Activated T-helper 2 cell treated with anti-CD3 and anti-CD28 coated beads, Interferon-gamma antibody, Interleukin-2, Interleukin-4, amounts not matched to agents 10 μg/mL and 5 μg/mL and 100 μg/mL, durations not matched to agents 14 hours and 24 hours and 36 hours (primary cell): ENCODE measurements around the gene NCOA1. TPM values are rescaled to one million over a fixed set of nuclear protein-coding genes. Genes with fewer than 3 reads are reported as not detected.
"Not testable (repeated sequence)": the region's sequence is repeated elsewhere in the genome, so short reads cannot be mapped to it uniquely, and the experiment has no call there.

Source experiments
- DNase-seq: peaks from one replicate; pipeline ENCODE4 v3.0.0; 2021; ENCODE audit warnings: low spot score
- H3K27ac Mint-ChIP-seq: one replicate; pipeline ENCODE4 v1.8.0; 2021; ENCODE audit warnings: mixed read lengths
- H3K27me3 Mint-ChIP-seq: one replicate; pipeline ENCODE4 v1.8.0; 2021; ENCODE audit warnings: low read depth, mixed read lengths
- H3K36me3 Mint-ChIP-seq: one replicate; pipeline ENCODE4 v1.8.0; 2021; ENCODE audit warnings: low read depth, mixed read lengths
- H3K4me1 Mint-ChIP-seq: one replicate; pipeline ENCODE4 v1.8.0; 2021; ENCODE audit warnings: low read depth, mixed read lengths
- H3K4me3 Mint-ChIP-seq: one replicate; pipeline ENCODE4 v1.8.0; 2021; ENCODE audit warnings: low read depth, mild to moderate bottlenecking, moderate library complexity, mixed read lengths
- H3K9me3 Mint-ChIP-seq: one replicate; pipeline ENCODE4 v1.8.0; 2021; ENCODE audit warnings: mixed read lengths
- intact Hi-C: fragments of 100-400 bp; cut with micrococcal nuclease; formaldehyde crosslinking; loops from one replicate; pipeline ENCODE4 v1.15.1; 2023
- total RNA-seq: library from RNA; stranded (reverse); gene quantifications from 2 replicates; pipeline ENCODE4 v1.2.3, GENCODE V29; 2022

The NCOA1 gene
- total RNA-seq, 1 donor from 2014 or later = 28.3 TPM

DNA sequence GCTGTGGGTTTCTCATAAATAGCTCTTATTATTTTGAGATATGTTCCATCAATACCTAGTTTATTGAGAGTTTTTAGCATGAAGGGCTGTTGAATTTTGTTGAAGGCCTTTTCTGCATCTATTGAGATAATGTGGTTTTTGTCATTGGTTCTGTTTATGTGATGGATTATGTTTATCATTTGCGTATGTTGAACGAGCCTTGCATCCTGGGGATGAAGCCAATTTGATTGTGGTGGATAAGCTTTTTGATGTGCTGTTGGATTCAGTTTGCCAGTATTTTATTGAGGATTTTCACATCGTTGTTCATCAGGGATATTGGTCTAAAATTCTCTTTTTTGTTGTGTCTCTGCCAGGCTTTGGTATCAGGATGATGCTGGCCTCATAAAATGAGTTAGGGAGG lies 42.5 kb downstream of the NCOA1 start:
- H3K27me3 Mint-ChIP-seq, H3K27ac Mint-ChIP-seq, DNase-seq, intact Hi-C loops, H3K4me1 Mint-ChIP-seq, H3K4me3 Mint-ChIP-seq: not testable (repeated sequence)
- peaks cover 57% of the 10 kb centered on the region for H3K9me3 Mint-ChIP-seq
- H3K36me3 Mint-ChIP-seq = peaks cover 35% of the 10 kb centered on the region

- Mint-ChIP-seq H3K9me3 (peaks cover 50% of the 10 kb centered on the region), H3K4me3 (no peak overlapping the region), H3K4me1 (peaks cover 4% of the 10 kb centered on the region), H3K36me3 (peaks cover 23% of the 10 kb centered on the region), H3K27me3 (no peaks in the 10 kb centered on the region), H3K27ac (no peak overlapping the region)
- DNase-seq = no peak
- intact Hi-C loops = no loop called here
These were observed 47.7 kb downstream of the NCOA1 start for GRCh38 chr2:24538720-24539119.

DNA sequence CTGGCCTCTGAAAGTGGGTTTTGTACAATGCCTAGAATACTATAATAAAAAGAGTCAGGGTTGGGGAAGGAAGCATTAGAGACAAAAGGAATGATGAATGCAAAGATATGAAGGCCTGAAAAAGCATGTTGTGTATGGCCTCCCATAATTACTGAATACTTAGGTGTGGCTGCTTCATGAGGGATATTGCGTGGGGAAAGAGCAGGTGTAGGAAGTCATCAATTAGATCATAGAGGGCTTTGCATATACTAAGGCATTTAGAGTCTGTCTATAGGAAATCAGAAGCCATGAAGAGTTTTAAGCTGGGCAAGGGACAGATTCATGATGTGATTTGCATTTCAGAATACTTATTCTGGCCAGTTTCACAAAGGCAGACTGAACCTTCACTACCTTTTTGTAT lies 48.2 kb downstream of the NCOA1 start:
- peaks cover 52% of the 10 kb centered on the region for H3K9me3 Mint-ChIP-seq
- peaks cover 9% of the 10 kb centered on the region for H3K4me1 Mint-ChIP-seq
- intact Hi-C loops = no loop called here
- no peak for DNase-seq
- H3K27ac Mint-ChIP-seq = no peak overlapping the region
- no peaks in the 10 kb centered on the region for H3K27me3 Mint-ChIP-seq
- no peak overlapping the region for H3K4me3 Mint-ChIP-seq
- peaks cover 28% of the 10 kb centered on the region for H3K36me3 Mint-ChIP-seq

GRCh38 chr2:24540011-24540477 lies 49.0 kb downstream of the NCOA1 start:
- no peak overlapping the region for H3K27ac Mint-ChIP-seq
- peaks cover 15% of the 10 kb centered on the region for H3K4me1 Mint-ChIP-seq
- H3K36me3 Mint-ChIP-seq = peaks cover 34% of the 10 kb centered on the region
- no peaks in the 10 kb centered on the region for H3K27me3 Mint-ChIP-seq
- no peak for DNase-seq
- intact Hi-C loops = no loop called here
- peaks cover 53% of the 10 kb centered on the region for H3K9me3 Mint-ChIP-seq
- no peak overlapping the region for H3K4me3 Mint-ChIP-seq

- Mint-ChIP-seq H3K4me1 (peaks cover 16% of the 10 kb centered on the region), H3K27me3 (no peaks in the 10 kb centered on the region), H3K27ac (no peak overlapping the region), H3K9me3 (peaks cover 45% of the 10 kb centered on the region), H3K4me3 (no peak overlapping the region), H3K36me3 (peaks cover 33% of the 10 kb centered on the region)
- no peak for DNase-seq
- intact Hi-C loops = no loop called here
These were observed 50.6 kb downstream of the NCOA1 start for GRCh38 chr2:24541621-24542020.

- peaks cover 16% of the 10 kb centered on the region for H3K4me1 Mint-ChIP-seq
- DNase-seq = no peak
- no peak overlapping the region for H3K27ac Mint-ChIP-seq
- intact Hi-C loops = no loop called here
- no peak overlapping the region for H3K4me3 Mint-ChIP-seq
- peaks cover 47% of the 10 kb centered on the region for H3K9me3 Mint-ChIP-seq
- H3K36me3 Mint-ChIP-seq = peaks cover 27% of the 10 kb centered on the region
- H3K27me3 Mint-ChIP-seq = no peaks in the 10 kb centered on the region
These were observed 51.3 kb downstream of the NCOA1 start for GRCh38 chr2:24542269-24542872.

- no peak overlapping the region for H3K4me3 Mint-ChIP-seq
- intact Hi-C loops = no loop called here
- H3K27ac Mint-ChIP-seq = no peak overlapping the region
- no peak for DNase-seq
- H3K4me1 Mint-ChIP-seq = peaks cover 16% of the 10 kb centered on the region
- H3K36me3 Mint-ChIP-seq = peaks cover 27% of the 10 kb centered on the region
- peaks cover 52% of the 10 kb centered on the region for H3K9me3 Mint-ChIP-seq
- H3K27me3 Mint-ChIP-seq = no peaks in the 10 kb centered on the region
These were observed 52.2 kb downstream of the NCOA1 start for GRCh38 chr2:24543252-24543651.

DNA sequence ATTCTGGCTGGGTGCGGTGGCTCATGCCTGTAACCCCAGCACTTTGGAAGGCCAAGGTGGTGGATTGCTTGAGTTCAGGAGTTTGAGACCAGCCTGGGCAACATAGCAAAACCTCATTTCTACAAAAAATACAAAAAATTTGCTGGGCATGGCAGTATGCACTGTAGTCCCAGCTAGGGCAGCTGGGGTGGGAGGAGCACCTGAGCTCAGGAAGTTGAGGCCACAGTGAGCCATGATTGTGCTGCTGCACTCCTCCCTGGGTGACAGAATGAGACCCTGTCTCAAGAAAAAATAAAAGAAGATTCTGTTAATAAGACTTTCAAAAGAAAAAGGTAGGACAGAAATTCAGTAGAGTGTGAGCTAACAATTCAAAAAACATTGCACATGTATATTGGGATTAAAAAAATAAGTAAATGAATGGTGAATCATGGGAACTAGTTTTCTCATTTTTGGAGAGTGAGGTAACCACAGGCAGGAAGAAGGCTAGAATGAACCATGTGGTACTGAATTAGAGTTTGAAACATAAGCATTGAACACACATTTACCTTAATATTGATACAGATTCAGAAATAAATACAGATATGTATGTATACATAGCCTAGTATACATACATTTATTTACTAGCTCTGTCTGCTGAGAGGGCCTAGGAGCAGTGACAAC lies 53.5 kb downstream of the NCOA1 start:
- Mint-ChIP-seq H3K4me3 (no peak overlapping the region), H3K4me1 (peaks cover 16% of the 10 kb centered on the region), H3K27me3 (no peaks in the 10 kb centered on the region), H3K36me3 (peaks cover 24% of the 10 kb centered on the region), H3K9me3 (peaks cover 52% of the 10 kb centered on the region), H3K27ac (no peak overlapping the region)
- intact Hi-C loops = no loop called here
- no peak for DNase-seq

GRCh38 chr2:24546669-24547068 lies 55.6 kb downstream of the NCOA1 start:
- peaks cover 18% of the 10 kb centered on the region for H3K4me1 Mint-ChIP-seq
- H3K4me3 Mint-ChIP-seq = no peak overlapping the region
- H3K36me3 Mint-ChIP-seq = peaks cover 26% of the 10 kb centered on the region
- no peak for DNase-seq
- intact Hi-C loops = no loop called here
- H3K27me3 Mint-ChIP-seq = no peaks in the 10 kb centered on the region
- no peak overlapping the region for H3K27ac Mint-ChIP-seq
- peaks cover 46% of the 10 kb centered on the region for H3K9me3 Mint-ChIP-seq

DNA sequence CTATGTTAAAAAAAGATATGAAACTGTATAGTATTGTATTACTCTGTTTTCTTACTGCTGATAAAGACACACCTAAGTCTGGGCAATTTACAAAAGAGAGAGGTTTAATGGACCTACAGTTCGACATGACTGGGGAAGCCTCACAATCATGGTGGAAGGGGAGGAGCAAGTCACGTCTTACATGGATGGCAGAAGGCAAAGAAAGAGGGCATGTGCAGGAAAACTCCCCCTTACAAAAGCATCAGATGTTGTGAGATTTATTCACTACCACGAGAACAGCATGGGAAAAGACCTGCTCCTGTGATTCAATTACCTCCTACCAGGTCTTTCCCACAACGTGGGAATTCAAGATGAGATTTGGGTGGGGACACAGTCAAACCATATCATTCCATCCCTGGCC lies 57.0 kb downstream of the NCOA1 start:
- Mint-ChIP-seq H3K27me3 (no peaks in the 10 kb centered on the region), H3K4me1 (peaks cover 18% of the 10 kb centered on the region), H3K4me3 (no peak overlapping the region), H3K36me3 (peaks cover 21% of the 10 kb centered on the region), H3K9me3 (peaks cover 34% of the 10 kb centered on the region), H3K27ac (no peak overlapping the region)
- DNase-seq = no peak
- intact Hi-C loops = no loop called here

- H3K27ac Mint-ChIP-seq, DNase-seq, H3K4me1 Mint-ChIP-seq, H3K4me3 Mint-ChIP-seq, H3K27me3 Mint-ChIP-seq, intact Hi-C loops: not testable (repeated sequence)
- peaks cover 21% of the 10 kb centered on the region for H3K9me3 Mint-ChIP-seq
- peaks cover 15% of the 10 kb centered on the region for H3K36me3 Mint-ChIP-seq
These were observed 59.2 kb downstream of the NCOA1 start for GRCh38 chr2:24550301-24550700.

- peaks cover 22% of the 10 kb centered on the region for H3K36me3 Mint-ChIP-seq
- H3K4me1 Mint-ChIP-seq = peaks cover 2% of the 10 kb centered on the region
- intact Hi-C loops = no loop called here
- no peak overlapping the region for H3K27ac Mint-ChIP-seq
- no peak overlapping the region for H3K4me3 Mint-ChIP-seq
- DNase-seq = no peak
- H3K9me3 Mint-ChIP-seq = peaks cover 28% of the 10 kb centered on the region
- H3K27me3 Mint-ChIP-seq = no peaks in the 10 kb centered on the region
These were observed 60.0 kb downstream of the NCOA1 start for GRCh38 chr2:24551016-24551415.

DNA sequence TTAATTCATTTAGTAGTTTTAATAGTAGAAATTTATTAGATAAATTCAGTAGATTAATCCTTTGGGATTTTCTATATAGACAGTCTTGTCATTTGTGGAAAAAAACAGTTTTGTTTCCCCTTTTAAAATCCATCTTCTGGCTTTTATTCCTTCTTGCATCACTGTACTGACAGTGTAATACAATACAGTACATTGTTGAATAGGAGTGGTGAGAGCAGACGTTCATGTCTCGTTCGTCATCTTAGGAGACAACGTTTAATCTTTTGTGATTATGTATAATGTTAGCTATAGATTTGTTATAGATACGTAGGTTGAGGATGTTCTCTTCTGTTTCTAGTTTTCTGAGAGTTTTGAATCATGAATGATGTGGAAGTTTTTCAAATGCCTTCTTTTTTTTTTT lies 61.8 kb downstream of the NCOA1 start:
- DNase-seq = no peak
- peaks cover 34% of the 10 kb centered on the region for H3K9me3 Mint-ChIP-seq
- peaks cover 38% of the 10 kb centered on the region for H3K36me3 Mint-ChIP-seq
- H3K27me3 Mint-ChIP-seq = no peaks in the 10 kb centered on the region
- no peak overlapping the region for H3K4me3 Mint-ChIP-seq
- intact Hi-C loops = no loop called here
- no peak overlapping the region for H3K27ac Mint-ChIP-seq
- H3K4me1 Mint-ChIP-seq = peaks cover 2% of the 10 kb centered on the region
